Kidney (tissue), 14 donors: ENCODE measurements around the gene ARMH3. TPM values are rescaled to one million over a fixed set of nuclear protein-coding genes. Genes with fewer than 3 reads are reported as not detected.

Experiments
- DNase-seq, 5 donors: peaks; one replicate each; pipeline ENCODE4 v3.0.0-alpha.2; 2013 to 2020
- FAIRE-seq: peaks from 2 replicates; lab custom pipeline; 2012; peaks lifted over from hg19 to GRCh38; lab: Jason Lieb, UNC
- H3K27ac ChIP-seq, 2 donors: one replicate each; pipeline ENCODE4 v1.7.0; 2013; ENCODE audit warnings: low read depth in 2 of 2, low read length in 2 of 2, inconsistent platforms in 1 of 2
- H3K27me3 ChIP-seq: one replicate; pipeline ENCODE4 v1.7.1; 2013; ENCODE audit warnings: low read length, inconsistent platforms; ENCODE audit not compliant: control insufficient read depth, insufficient read depth
- H3K36me3 ChIP-seq, 3 donors: one replicate each; pipeline versions ENCODE4 v1.7.0 to v1.7.1; 2013; ENCODE audit warnings: low read length in 3 of 3, control low read depth in 1 of 3, inconsistent platforms in 1 of 3; ENCODE audit not compliant: insufficient read depth in 3 of 3, control insufficient read depth in 2 of 3
- H3K4me1 ChIP-seq, 3 donors: one replicate each; pipeline versions ENCODE4 v1.7.0 to v1.7.1; 2013; ENCODE audit warnings: low read length in 3 of 3, inconsistent platforms in 1 of 3, low read depth in 1 of 3; ENCODE audit not compliant: control insufficient read depth in 2 of 3, insufficient read depth in 2 of 3
- H3K4me3 ChIP-seq, 3 donors: one replicate each; pipeline versions ENCODE4 v1.7.0 to v1.8.1; 2013; ENCODE audit warnings: low read length in 3 of 3, control low read depth in 1 of 3, inconsistent platforms in 1 of 3
- H3K9ac ChIP-seq, 3 donors: one replicate each; pipeline versions ENCODE4 v1.7.0 to v1.7.1; 2013; ENCODE audit warnings: low read length in 3 of 3, control low read depth in 1 of 3, inconsistent platforms in 1 of 3
- H3K9me3 ChIP-seq, 3 donors: one replicate each; pipeline versions ENCODE4 v1.7.0 to v1.7.1; 2013; ENCODE audit warnings: low read length in 3 of 3, control low read depth in 1 of 3, inconsistent platforms in 1 of 3; ENCODE audit not compliant: control insufficient read depth in 2 of 3, insufficient read depth in 1 of 3
- CTCF ChIP-seq: IDR thresholded peaks from 3 replicates; pipeline ENCODE4 v1.5.1; 2012; ENCODE audit warnings: mild to moderate bottlenecking, moderate library complexity, borderline replicate concordance; ENCODE audit not compliant: insufficient read depth; ENCODE audit errors: extremely low read depth
- intact Hi-C: fragments of 100-400 bp; cut with DNase I; formaldehyde crosslinking; loops from one replicate; pipeline ENCODE4 v1.11.1; 2022
- polyA plus RNA-seq: library from polyadenylated mRNA; stranded (reverse); fragments of 350-450 nt; fragmentation: Illumina TruSeq; extraction: RNeasy Lipid Tissue Mini Kit (QIAGEN cat#74804); gene quantifications from one replicate; pipeline ENCODE4 v1.2.3, GENCODE V29; 2014; ENCODE audit warnings: low read depth, low replicate concordance; ENCODE audit not compliant: insufficient read depth
- total RNA-seq: library from RNA; stranded (reverse); fragmentation: NEBNext Ultra II Directional; extraction: Animal tissue kit (Norgen Biotek cat#: 25700); gene quantifications from one replicate; pipeline ENCODE4 v1.2.1, GENCODE V29; 2021
- donor health status: control.
- donor health status: control.
- donor health status: control.
- donor health status: control.
- donor health status: control.
- donor health status: DM: yes; HTN: yes; CAD: no.
- donor health status: Normal renal cell carcinoma (clear cell type).

ARMH3 gene
- total and polyA plus RNA-seq, 2 donors from 2014 or later = 14.0 to 26.1 TPM

- Histone ChIP-seq H3K4me1 (no peaks in the 10 kb centered on the region), H3K4me3 (no peak overlapping the region), H3K27me3 (no peaks in the 10 kb centered on the region), H3K36me3 (peaks cover 0 to 2% (median 0%) of the 10 kb centered on the region in 3 donors), H3K9me3 (no peaks in the 10 kb centered on the region), H3K27ac (no peak overlapping the region), H3K9ac (no peak overlapping the region)
- FAIRE-seq (no peak), DNase-seq (peak in 2 of 5 donors; percentile 13 to 46)
- TF ChIP-seq CTCF = no peak
- intact Hi-C loops = no loop called here
Observed at GRCh38 chr10:101903827-101904550, 152.0 kb downstream of the ARMH3 start.

GRCh38 chr10:101902820-101903145 is 153.2 kb downstream of the ARMH3 start:
- no peak overlapping the region for H3K4me3 ChIP-seq
- no peak for FAIRE-seq
- no peaks in the 10 kb centered on the region for H3K9me3 ChIP-seq
- H3K27ac ChIP-seq = no peak overlapping the region
- no peak overlapping the region for H3K9ac ChIP-seq
- H3K27me3 ChIP-seq = no peaks in the 10 kb centered on the region
- no peak for DNase-seq
- no peak for TF ChIP-seq CTCF
- H3K4me1 ChIP-seq = peaks cover 0 to under 1% (median 0%) of the 10 kb centered on the region in 3 donors
- peaks cover 0 to 2% (median 0%) of the 10 kb centered on the region in 3 donors for H3K36me3 ChIP-seq
- intact Hi-C loops = no loop called here

GRCh38 chr10:101902032-101902819 is 153.7 kb downstream of the ARMH3 start:
- H3K9me3 ChIP-seq = no peaks in the 10 kb centered on the region
- no peak for FAIRE-seq
- peaks cover 0 to 6% (median 0%) of the 10 kb centered on the region in 3 donors for H3K4me1 ChIP-seq
- no peak for DNase-seq
- peaks cover 0 to 2% (median 0%) of the 10 kb centered on the region in 3 donors for H3K36me3 ChIP-seq
- H3K27me3 ChIP-seq = no peaks in the 10 kb centered on the region
- intact Hi-C loops = no loop called here
- no peak overlapping the region for H3K9ac ChIP-seq
- no peak for TF ChIP-seq CTCF
- no peak overlapping the region for H3K4me3 ChIP-seq
- no peak overlapping the region for H3K27ac ChIP-seq
